ENCODE data around the gene TMPO.
"Not testable (repeated sequence)": the region's sequence is repeated elsewhere in the genome, so short reads cannot be mapped to it uniquely, and the experiment has no call there.

Gene TMPO

GRCh38 chr12:98581101-98581500 is 65.7 kb downstream of the TMPO start:
- Histone ChIP-seq H3K36me3 (ENCODE audit: insufficient read depth, low read length) (no peaks in the 10 kb centered on the region), H3K9ac (ENCODE audit: low read depth, low read length) (no peak overlapping the region), H3K27me3 (ENCODE audit: control insufficient read depth, insufficient read depth, low read length) (no peaks in the 10 kb centered on the region), H3K4me2 (ENCODE audit: low read length) (no peak overlapping the region), H3K4me3 (ENCODE audit: low read length) (no peak overlapping the region), H3K4me1 (ENCODE audit: control insufficient read depth, insufficient read depth, low read length) (peaks cover 4% of the 10 kb centered on the region), H3K9me3 (replicated peaks; ENCODE audit: low read length) (no peaks in the 10 kb centered on the region)

DNA sequence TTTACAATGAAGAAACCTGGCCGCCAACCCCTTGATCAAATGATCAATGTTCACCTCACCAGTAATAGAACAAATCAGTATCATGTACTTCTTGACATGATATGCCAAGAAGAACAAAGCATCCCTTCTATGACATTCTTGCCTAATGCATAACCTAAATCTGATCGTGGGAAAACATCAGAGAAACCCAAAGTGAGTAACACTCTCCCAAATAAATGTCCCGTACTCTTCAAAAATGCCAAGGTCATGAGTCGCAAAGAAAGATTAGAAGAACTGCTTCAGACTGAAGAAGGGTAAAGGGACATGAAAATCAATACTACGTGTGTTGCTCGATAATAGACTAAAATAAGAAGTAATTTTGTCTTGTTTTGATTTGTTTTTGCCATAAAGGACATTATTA is 66.7 kb downstream of the TMPO start:
- no peak overlapping the region for H3K9ac ChIP-seq (ENCODE audit: low read depth, low read length)
- no peaks in the 10 kb centered on the region for H3K9me3 ChIP-seq (replicated peaks; ENCODE audit: low read length)
- no peak overlapping the region for H3K4me2 ChIP-seq (ENCODE audit: low read length)
- H3K4me1 ChIP-seq (ENCODE audit: control insufficient read depth, insufficient read depth, low read length), result peaks cover 4% of the 10 kb centered on the region
- H3K36me3 ChIP-seq (ENCODE audit: insufficient read depth, low read length), result no peaks in the 10 kb centered on the region
- H3K4me3 ChIP-seq (ENCODE audit: low read length), result no peak overlapping the region
- no peaks in the 10 kb centered on the region for H3K27me3 ChIP-seq (ENCODE audit: control insufficient read depth, insufficient read depth, low read length)

DNA sequence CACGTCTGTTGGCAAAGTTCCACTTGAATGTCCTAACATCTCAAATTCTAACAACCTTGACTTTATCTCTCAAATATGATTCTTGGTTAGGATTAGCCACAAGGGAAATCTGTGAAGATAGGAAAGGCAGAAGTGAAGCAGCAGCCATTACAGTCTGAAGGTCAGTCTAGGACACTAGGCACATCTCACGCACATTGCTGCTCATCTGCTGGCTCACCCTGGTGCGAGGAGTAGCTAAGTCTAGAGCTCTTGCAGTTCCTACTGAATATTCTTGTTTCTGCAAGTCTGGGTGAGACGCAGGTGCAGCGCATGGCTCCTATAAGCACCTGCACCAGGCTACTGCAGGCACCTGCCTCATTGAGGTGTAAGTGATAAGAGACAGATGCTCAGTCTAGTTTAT is 71.7 kb downstream of the TMPO start:
- no peaks in the 10 kb centered on the region for H3K27me3 ChIP-seq (ENCODE audit: control insufficient read depth, insufficient read depth, low read length)

GRCh38 chr12:98591209-98591608 is 75.8 kb downstream of the TMPO start:
- H3K27me3 ChIP-seq (ENCODE audit: control insufficient read depth, insufficient read depth, low read length), result no peaks in the 10 kb centered on the region
- no peak overlapping the region for H3K4me2 ChIP-seq (ENCODE audit: low read length)
- peaks cover 9% of the 10 kb centered on the region for H3K4me1 ChIP-seq (ENCODE audit: control insufficient read depth, insufficient read depth, low read length)
- H3K9ac ChIP-seq (ENCODE audit: low read depth, low read length), result no peak overlapping the region
- no peak overlapping the region for H3K4me3 ChIP-seq (ENCODE audit: low read length)
- H3K9me3 ChIP-seq (replicated peaks; ENCODE audit: low read length), result no peaks in the 10 kb centered on the region
- peaks cover 14% of the 10 kb centered on the region for H3K36me3 ChIP-seq (ENCODE audit: insufficient read depth, low read length)

More for the DNA sequence above, 71.7 kb downstream of the TMPO start:
- Histone ChIP-seq H3K4me1 (ENCODE audit: control insufficient read depth, insufficient read depth, low read length) (no peaks in the 10 kb centered on the region), H3K4me3 (ENCODE audit: low read length) (no peak overlapping the region), H3K4me2 (ENCODE audit: low read length) (no peak overlapping the region), H3K36me3 (ENCODE audit: insufficient read depth, low read length) (no peaks in the 10 kb centered on the region), H3K9me3 (replicated peaks; ENCODE audit: low read length) (no peaks in the 10 kb centered on the region), H3K9ac (ENCODE audit: low read depth, low read length) (no peak overlapping the region)

DNA sequence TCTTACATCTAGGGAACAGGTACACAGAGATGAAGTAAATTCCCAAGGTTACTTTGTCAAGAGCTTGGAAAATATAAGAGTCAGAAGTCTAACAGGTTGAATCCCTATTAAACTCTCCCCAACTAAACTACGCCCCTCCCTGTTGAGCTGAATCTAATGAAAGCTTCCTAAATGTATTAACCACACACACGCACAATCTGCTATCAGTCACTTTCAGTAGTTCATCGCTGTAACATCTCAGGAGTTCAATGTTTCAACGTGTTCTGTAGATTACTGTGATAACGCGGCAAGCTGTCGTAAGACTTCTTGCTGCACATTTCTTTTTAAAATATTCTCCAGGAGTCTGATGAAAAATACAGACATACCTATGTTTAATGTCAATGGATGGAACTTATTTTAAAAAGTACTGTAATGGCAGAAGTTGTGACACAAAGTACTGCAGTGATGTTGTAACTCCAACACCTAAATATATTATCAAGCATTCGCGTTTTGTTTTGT is 77.5 kb downstream of the TMPO start:
- no peaks in the 10 kb centered on the region for H3K9me3 ChIP-seq (replicated peaks; ENCODE audit: low read length)
- H3K4me1 ChIP-seq (ENCODE audit: control insufficient read depth, insufficient read depth, low read length), result peaks cover 17% of the 10 kb centered on the region
- H3K4me2 ChIP-seq (ENCODE audit: low read length), result peak overlapping the region; percentile 82
- H3K4me3 ChIP-seq (ENCODE audit: low read length), result peak overlapping the region; percentile 97
- H3K9ac ChIP-seq (ENCODE audit: low read depth, low read length), result peak overlapping the region; percentile 76
- no peaks in the 10 kb centered on the region for H3K27me3 ChIP-seq (ENCODE audit: control insufficient read depth, insufficient read depth, low read length)
- peaks cover 31% of the 10 kb centered on the region for H3K36me3 ChIP-seq (ENCODE audit: insufficient read depth, low read length)

DNA sequence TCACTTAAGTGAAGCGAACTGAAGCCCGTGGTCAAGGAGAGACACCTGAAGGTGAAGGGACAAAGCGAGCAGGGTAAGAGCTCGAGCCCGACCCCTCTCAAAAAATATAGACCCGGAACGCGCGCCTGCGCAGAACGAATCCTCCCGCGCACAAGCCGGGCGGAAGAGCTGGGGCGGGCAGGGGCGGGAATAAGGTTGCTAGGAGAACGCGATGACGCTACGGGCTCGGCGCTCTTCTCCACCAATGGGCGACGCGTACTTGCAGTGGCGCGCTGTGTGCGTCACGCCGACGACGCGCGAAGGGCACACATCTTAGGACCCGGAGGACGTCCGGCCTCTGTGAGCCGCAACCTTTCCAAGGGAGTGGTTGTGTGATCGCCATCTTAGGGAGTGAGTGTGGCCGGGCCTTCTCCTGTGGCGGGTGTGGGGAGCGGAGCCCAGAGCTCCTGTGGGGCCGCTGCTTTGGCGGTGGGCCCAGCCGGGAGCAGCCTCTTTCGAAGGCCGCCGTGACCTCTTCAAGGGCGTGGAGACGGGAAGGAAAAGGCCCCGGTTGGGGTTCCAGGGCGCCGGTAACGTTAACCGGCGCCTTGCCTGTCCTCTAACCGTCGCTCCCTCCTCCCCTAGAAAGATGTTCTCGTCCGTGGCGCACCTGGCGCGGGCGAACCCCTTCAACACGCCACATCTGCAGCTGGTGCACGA is 78.1 kb downstream of the TMPO start, which contains the start of gene SLC25A3:
SLC25A3 (plus strand) TSS at position 336 of the 699 bp plus-strand sequence; CDS start at position 629, 293 bp downstream.
- Histone ChIP-seq H3K36me3 (ENCODE audit: insufficient read depth, low read length) (peaks cover 37% of the 10 kb centered on the region), H3K4me3 (ENCODE audit: low read length) (peak within 1 kb of the TSS; percentile 97), H3K27me3 (ENCODE audit: control insufficient read depth, insufficient read depth, low read length) (no peaks in the 10 kb centered on the region), H3K4me1 (ENCODE audit: control insufficient read depth, insufficient read depth, low read length) (peaks cover 17% of the 10 kb centered on the region), H3K9me3 (replicated peaks; ENCODE audit: low read length) (no peaks in the 10 kb centered on the region), H3K9ac (ENCODE audit: low read depth, low read length) (peak within 1 kb of the TSS; percentile 99), H3K4me2 (ENCODE audit: low read length) (peak within 1 kb of the TSS; percentile 82)

- Histone ChIP-seq H3K27me3 (ENCODE audit: control insufficient read depth, insufficient read depth, low read length) (no peaks in the 10 kb centered on the region), H3K4me3 (ENCODE audit: low read length) (peak overlapping the region; percentile 97), H3K36me3 (ENCODE audit: insufficient read depth, low read length) (peaks cover 39% of the 10 kb centered on the region), H3K4me2 (ENCODE audit: low read length) (peak overlapping the region; percentile 81), H3K4me1 (ENCODE audit: control insufficient read depth, insufficient read depth, low read length) (peaks cover 17% of the 10 kb centered on the region), H3K9ac (ENCODE audit: low read depth, low read length) (peak overlapping the region; percentile 99), H3K9me3 (replicated peaks; ENCODE audit: low read length) (no peaks in the 10 kb centered on the region)
Measured at GRCh38 chr12:98594050-98594835, 78.9 kb downstream of the TMPO start.

DNA sequence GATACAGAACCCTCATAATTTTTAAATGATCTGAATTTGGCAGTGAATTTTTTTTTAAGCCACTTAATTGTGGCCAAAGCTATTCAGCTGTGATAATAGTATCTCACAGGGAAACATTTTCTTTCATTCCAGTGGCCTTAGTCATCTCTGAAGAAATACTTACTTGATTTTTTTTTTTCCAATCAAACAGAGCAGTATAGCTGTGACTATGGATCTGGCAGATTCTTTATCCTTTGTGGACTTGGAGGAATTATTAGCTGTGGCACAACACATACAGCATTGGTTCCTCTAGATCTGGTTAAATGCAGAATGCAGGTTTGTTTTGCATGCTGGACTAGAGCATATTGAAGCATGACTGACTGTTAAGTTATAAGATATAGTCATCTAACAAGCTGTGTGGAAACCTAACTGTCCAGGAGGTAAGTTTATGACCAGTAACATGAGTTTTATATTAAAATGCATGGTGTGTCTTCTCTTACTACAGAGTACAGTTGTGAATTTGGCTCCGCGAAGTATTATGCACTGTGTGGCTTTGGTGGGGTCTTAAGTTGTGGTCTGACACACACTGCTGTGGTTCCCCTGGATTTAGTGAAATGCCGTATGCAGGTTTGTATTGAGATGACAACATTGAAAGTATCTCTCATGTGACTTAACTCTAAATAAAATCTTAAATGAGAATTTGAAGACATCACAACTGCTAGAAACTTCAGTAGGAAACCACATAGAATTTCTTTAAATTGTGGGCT is 80.0 kb downstream of the TMPO start:
- Histone ChIP-seq H3K36me3 (ENCODE audit: insufficient read depth, low read length) (peaks cover 49% of the 10 kb centered on the region), H3K9ac (ENCODE audit: low read depth, low read length) (peak overlapping the region; percentile 99), H3K27me3 (ENCODE audit: control insufficient read depth, insufficient read depth, low read length) (no peaks in the 10 kb centered on the region), H3K9me3 (replicated peaks; ENCODE audit: low read length) (no peaks in the 10 kb centered on the region), H3K4me1 (ENCODE audit: control insufficient read depth, insufficient read depth, low read length) (peaks cover 17% of the 10 kb centered on the region), H3K4me3 (ENCODE audit: low read length) (peak overlapping the region; percentile 97), H3K4me2 (ENCODE audit: low read length) (peak overlapping the region; percentile 81)

DNA sequence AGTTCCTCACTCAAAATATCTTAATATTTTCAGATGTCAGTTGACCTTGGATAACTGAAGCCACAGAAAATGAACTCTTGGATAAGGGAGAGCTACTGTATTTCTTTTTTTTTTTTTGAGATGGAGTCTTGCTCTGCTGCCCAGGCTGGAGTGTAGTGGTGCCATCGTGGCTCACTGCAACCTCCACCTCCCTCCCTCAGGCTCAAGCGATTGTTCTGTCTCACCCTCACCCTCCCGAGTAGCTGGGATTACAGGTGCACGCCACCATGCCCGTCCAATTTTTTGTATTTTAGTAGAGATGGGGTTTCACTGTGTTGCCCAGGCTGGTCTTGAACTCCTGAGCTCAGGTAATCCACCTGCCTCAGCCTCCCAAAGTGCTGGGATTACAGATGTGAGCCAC is 81.9 kb downstream of the TMPO start:
- H3K9me3 ChIP-seq (replicated peaks; ENCODE audit: low read length); H3K9ac ChIP-seq (ENCODE audit: low read depth, low read length); H3K4me2 ChIP-seq (ENCODE audit: low read length); H3K4me3 ChIP-seq (ENCODE audit: low read length); H3K27me3 ChIP-seq (ENCODE audit: control insufficient read depth, insufficient read depth, low read length): not testable (repeated sequence)
- H3K4me1 ChIP-seq (ENCODE audit: control insufficient read depth, insufficient read depth, low read length), result peaks cover 17% of the 10 kb centered on the region
- peaks cover 68% of the 10 kb centered on the region for H3K36me3 ChIP-seq (ENCODE audit: insufficient read depth, low read length)

Data from skeletal muscle satellite cell (primary cell).